GM18508 (cell line): ENCODE data around the gene MAPK8IP3.
A peak's percentile ranks its signal among the peaks of the same experiment; 100 is the strongest.
"Not testable (repeated sequence)": the region's sequence is repeated elsewhere in the genome, so short reads cannot be mapped to it uniquely, and the experiment has no call there.

ENCODE experiments used
- ATAC-seq: cut with Tn5 transposase; IDR thresholded peaks from one replicate; pipeline ENCODE4 v1.9.1; 2021; ENCODE audit warnings: moderate number of reproducible peaks; ENCODE audit not compliant: insufficient read depth, unreplicated experiment

MAPK8IP3 gene

DNA sequence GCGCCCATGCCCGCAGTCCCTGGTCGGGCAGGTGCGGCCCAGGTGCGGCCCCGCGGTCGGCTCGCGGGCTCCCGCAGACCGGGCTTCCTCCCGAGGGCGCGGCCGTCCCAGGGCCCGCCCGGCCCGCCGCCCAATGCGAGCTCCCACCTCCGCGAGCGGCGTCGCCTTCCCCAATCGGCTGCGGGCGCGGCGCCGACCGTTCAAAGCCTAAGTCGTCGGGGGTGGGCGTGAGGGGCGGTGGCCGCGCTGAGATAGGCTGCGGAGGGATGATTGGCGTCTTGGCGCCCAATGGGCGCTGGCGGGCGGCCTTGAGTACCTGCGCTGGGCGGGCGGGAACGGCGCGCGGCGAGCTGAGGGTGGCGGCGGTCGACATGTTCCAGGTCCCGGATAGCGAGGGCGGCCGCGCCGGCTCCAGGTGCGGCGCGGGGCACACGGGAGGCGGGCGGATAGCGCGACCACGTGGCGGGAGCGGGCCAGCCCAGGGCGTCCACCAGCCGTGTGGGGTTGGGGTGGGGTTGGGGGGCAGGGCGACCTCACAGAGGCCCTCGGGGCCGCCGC lies 28.0 kb upstream of the MAPK8IP3 start, which contains the start of gene JPT2:
TSS of gene JPT2 (plus strand) at position 338 of the 558 bp plus-strand sequence. CDS start at position 372, 34 bp downstream.
- peak; percentile 75 for ATAC-seq

DNA sequence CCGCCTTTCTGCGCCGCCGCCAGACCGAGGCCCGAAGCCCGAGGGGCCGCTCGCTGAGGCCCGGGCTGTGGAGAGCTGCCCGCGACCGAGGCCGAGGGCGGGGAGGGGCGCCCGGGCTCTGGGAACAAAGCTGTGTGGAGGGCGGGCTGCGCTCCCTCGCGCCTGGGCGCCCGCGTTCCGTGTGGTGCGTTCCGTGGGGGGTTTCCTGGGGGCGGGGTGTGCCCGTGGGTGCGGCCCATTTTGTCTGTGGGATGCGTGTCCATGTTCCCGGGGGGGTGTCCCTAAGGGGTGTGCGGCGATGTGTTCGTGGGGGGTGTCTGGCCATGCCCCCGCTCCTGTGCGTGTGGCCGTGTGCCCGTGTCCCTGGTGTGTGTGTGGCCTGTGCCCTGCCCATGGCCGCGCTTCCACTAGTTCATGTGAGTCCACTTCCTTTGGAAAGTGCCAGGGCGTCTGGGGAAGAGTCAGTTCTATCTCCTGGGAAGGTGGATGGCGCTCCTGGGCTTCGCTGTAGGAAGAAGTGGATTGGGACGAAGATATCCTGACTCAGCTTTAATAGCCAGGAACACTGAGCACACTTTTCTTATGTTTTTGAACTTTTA lies 27.4 kb upstream of the MAPK8IP3 start:
- ATAC-seq: no peak

DNA sequence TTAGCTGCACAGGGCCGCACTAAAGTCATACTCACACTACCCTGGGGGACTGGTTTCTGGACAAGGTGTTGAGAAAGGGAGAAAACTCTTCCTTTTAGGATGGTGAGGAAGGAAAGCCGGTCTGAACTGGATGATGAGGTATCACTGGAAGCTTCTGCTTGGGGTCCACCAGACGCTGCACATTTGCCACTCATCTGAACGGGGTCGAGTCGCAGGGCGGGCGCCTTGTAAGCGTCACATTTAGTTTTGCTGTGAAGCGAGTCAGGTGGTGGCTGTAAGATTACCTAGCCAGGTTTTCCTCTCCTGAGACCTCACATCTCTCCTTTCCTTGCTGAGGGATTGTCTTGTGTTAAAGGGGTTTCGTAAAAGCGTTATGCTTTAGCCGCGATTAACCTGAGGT lies 25.6 kb upstream of the MAPK8IP3 start:
- ATAC-seq: no peak

DNA sequence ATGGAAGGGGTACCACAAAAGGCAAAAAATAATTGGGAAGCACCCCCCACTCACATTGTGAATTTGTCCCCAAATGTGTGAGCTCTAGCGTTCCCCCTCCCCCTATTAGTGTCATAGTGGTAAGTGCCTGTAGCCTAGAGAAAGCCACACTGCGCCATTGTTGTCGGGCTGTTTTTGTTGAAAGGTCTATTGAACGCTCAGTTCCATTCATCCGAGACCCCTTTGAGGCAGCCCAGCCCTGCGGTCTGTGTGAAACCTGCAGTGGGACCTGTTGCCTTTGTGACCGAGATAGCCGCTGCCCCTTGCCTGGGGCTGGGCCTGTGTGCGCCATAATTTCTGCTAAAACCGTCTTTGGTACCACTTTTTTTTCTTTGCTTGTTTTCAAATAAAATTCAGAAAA lies 25.0 kb upstream of the MAPK8IP3 start:
- ATAC-seq: no peak

- no peak for ATAC-seq
Measured at GRCh38 chr16:1687427-1688316, 18.3 kb upstream of the MAPK8IP3 start.

DNA sequence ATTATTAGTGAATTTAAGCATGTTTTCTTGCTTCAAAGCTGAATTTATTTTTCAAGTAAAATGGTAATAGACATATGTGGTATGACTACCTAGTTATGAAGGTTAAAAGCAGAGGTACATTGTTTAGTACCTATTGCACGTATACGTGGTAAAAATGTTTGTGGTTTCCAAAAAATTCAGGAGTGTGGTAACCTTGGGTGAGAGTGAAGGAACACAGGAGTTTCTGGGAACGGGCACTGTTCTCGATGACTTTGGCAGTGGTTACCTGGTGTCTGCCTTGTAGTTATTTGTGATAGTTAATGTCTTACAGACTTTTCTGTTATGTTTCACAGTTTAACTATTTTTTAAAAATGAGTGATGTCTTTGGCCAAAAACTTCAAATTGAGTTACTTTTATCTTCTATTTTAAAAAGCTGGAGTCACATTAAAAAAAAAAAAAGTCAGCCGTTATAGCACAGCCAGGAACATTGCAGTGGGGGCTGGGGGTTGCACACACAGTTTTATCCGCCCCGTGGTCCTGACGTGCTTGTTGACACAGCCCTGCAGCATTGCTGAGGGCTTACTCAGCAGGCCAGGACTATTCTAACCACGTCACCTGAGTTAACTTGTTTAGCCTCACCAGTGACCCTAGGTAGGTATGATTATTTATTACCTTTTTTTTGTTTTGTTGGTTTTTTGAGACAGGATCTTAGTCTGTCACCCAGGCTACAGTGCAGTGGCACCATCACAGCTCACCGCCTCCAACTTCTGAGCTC lies 17.0 kb upstream of the MAPK8IP3 start:
- no peak for ATAC-seq

DNA sequence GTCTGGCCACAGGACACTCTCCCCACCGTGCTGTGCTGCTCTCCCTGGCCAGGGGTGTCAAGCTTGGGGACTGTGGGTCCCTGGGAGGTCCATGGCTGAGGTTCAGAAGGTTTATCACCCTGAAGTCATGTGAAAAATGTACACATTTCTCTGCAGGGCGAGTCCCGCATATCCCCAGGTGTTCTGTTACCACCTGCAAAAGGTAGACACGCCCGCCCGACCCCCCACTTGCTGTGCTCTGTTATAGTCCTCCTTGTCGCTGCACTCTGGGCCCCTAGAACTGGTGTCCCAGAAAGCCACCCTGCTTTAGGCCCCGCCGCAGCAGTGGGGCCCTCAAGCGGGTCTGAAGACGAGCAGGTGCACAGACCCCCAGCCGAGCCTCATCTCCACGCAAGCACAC lies 16.1 kb upstream of the MAPK8IP3 start:
- ATAC-seq: no peak

GRCh38 chr16:1690810-1691209 lies 15.2 kb upstream of the MAPK8IP3 start:
- no peak for ATAC-seq

GRCh38 chr16:1691276-1691675 lies 14.7 kb upstream of the MAPK8IP3 start:
- no peak for ATAC-seq

- ATAC-seq: no peak
Measured at GRCh38 chr16:1691956-1692355, 14.0 kb upstream of the MAPK8IP3 start.

- no peak for ATAC-seq
Measured at GRCh38 chr16:1696863-1697262, 9.1 kb upstream of the MAPK8IP3 start.

GRCh38 chr16:1698680-1699079 lies 7.3 kb upstream of the MAPK8IP3 start:
- ATAC-seq: no peak

DNA sequence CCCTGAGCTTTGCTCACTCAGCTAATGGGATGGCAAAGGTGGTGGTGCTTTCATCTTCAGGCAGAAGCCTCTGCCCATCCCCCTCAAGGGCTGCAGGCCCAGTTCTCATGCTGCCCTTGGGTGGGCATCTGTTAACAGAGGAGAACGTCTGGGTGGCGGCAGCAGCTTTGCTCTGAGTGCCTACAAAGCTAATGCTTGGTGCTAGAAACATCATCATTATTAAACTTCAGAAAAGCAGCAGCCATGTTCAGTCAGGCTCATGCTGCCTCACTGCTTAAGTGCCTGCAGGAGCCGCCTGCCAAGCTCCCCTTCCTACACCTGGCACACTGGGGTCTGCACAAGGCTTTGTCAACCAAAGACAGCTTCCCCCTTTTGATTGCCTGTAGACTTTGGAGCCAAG lies 5.7 kb upstream of the MAPK8IP3 start:
- ATAC-seq: no peak

- no peak for ATAC-seq
Measured at GRCh38 chr16:1701216-1701878, 4.6 kb upstream of the MAPK8IP3 start.

- ATAC-seq: not testable (repeated sequence)
Measured at GRCh38 chr16:1705324-1705687, 689 bp upstream of the MAPK8IP3 start.

GRCh38 chr16:1706386-1707192 lies 594 bp downstream of the MAPK8IP3 start:
- no peak for ATAC-seq

- ATAC-seq: no peak
Measured at GRCh38 chr16:1707193-1707790, 1.3 kb downstream of the MAPK8IP3 start.

DNA sequence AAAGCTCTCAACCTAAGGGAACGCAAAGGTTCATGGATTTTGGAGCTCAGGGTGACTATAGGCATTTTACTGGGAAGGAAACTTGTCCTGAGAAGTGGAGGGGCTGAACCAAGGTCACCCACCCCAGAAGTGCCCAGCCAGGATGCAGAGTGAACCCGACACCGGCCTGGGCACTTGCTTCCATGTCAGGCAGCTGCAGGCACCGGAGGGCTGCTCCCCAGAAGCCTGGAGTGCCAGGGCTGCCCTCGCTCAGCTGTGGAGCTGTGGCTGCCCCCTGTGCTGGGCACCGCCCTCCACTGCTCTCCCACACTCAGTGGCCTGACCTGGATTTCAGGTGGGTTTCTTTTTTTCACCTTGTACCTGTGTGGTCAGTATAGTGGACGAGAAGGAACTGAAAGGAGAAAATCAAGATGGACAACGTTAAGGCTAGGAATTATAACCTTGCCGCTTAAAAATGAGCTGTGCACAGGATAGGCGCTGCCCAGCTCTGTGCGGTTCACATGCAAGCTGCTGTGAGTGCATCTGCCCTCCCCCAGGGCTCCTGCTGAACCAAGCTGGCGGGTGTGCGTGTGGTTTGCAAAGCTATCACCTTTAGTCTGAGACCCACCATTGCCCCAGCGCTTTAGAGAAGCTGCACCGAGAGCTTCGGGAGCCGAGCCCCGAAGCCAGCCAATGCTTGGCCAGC lies 2.2 kb downstream of the MAPK8IP3 start:
- ATAC-seq: no peak
